Aorta (tissue), 5 donors: ENCODE measurements around the gene RASA3. TPM values are rescaled to one million over a fixed set of nuclear protein-coding genes. Genes with fewer than 3 reads are reported as not detected.
A peak's percentile ranks its signal among the peaks of the same experiment; 100 is the strongest.

Experiments used
- ATAC-seq: fragments of 200-7000 bp; cut with Tn5 transposase; one replicate; pipeline ENCODE4 v1.9.1; 2022; ENCODE audit warnings: moderate library complexity; ENCODE audit not compliant: low FRiP score
- DNase-seq, 2 donors: peaks; one replicate each; pipeline ENCODE4 v3.0.0-alpha.2; 2020
- H3K27ac ChIP-seq, 2 donors: one replicate each; pipeline ENCODE4 v1.5.1; 2013; ENCODE audit warnings: low read length in 2 of 2, mild to moderate bottlenecking in 2 of 2, moderate library complexity in 2 of 2, control low read depth in 1 of 2, inconsistent platforms in 1 of 2, low read depth in 1 of 2
- H3K27me3 ChIP-seq, 2 donors: one replicate each; pipeline ENCODE4 v1.6.1; 2013; ENCODE audit warnings: control low read depth in 1 of 2, low read length in 1 of 2, mild to moderate bottlenecking in 1 of 2, moderate library complexity in 1 of 2; ENCODE audit not compliant: insufficient read depth in 2 of 2, control insufficient read depth in 1 of 2
- H3K36me3 ChIP-seq, 2 donors: one replicate each; pipeline ENCODE4 v1.6.1; 2013; ENCODE audit warnings: control low read depth in 1 of 2, low read length in 1 of 2, mild to moderate bottlenecking in 1 of 2; ENCODE audit not compliant: insufficient read depth in 2 of 2, control insufficient read depth in 1 of 2
- H3K4me1 ChIP-seq, 2 donors: one replicate each; pipeline ENCODE4 v1.6.1; 2013; ENCODE audit warnings: low read length in 2 of 2, control low read depth in 1 of 2, mild to moderate bottlenecking in 1 of 2, moderate library complexity in 1 of 2; ENCODE audit not compliant: insufficient read depth in 2 of 2, control insufficient read depth in 1 of 2
- H3K4me3 ChIP-seq, 2 donors: one replicate each; pipeline ENCODE4 v1.5.1; 2013; ENCODE audit warnings: low read length in 2 of 2, control low read depth in 1 of 2, mild to moderate bottlenecking in 1 of 2
- H3K9me3 ChIP-seq: one replicate; pipeline ENCODE4 v1.6.1; 2013; ENCODE audit warnings: mild to moderate bottlenecking, low read length; ENCODE audit not compliant: control insufficient read depth
- WGBS, 2 donors: extraction: QIAGEN DNeasy Blood & Tissue Kit; methylation state at CpG; one replicate each; pipeline ENCODE4 v1.1.7; 2013; 5-methylcytosine and 5-hydroxymethylcytosine counted together
- intact Hi-C, 2 donors: fragments of 100-400 bp; cut with DNase I; formaldehyde crosslinking; loops; one replicate each; pipeline versions ENCODE4 v1.14.2 to v1.15.0; 2022
- polyA plus RNA-seq, 2 donors: library from polyadenylated mRNA; stranded (reverse); fragments of 200-250 nt; gene quantifications; one replicate each; pipeline ENCODE4 v1.2.3, GENCODE V29; 2013
- total RNA-seq, 2 donors: library from RNA; stranded (reverse); fragmentation: NEBNext Ultra II Directional; extraction: Animal tissue kit (Norgen Biotek cat#: 25700); gene quantifications; one replicate each; pipeline ENCODE4 v1.2.1, GENCODE V29; 2021
- donor health status: healthy with polysubstance abuse.
- donor health status: Bipolar disorder and iron deficiency.
- donor health status: DM: no; HTN: no; CAD: no.
- donor health status: DM: no; HTN: no; CAD: no.
- donor health status: DM: yes; HTN: yes; CAD: no.

Gene RASA3
- total and polyA plus RNA-seq, 4 donors, result 8.1 to 42.3 (median 28.9) TPM

DNA sequence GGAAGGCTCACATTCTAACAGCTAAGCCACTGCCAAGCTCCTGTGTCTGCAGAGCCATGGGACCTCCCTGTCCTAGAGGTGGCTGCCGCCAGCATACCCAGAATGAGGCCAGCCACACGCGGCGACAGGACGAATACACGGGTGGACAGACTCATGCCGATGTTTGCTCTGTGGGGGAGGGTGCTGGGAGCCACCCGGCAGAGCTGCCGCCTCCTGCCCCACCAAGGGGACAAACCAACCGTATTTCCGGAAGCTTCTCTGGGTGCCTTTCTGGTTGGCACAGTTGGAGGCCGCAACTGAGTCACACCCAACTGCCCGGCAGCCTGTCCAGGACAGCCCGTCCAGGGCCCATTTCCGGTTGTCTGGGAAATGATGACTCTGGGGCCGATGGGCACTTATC, 178.9 kb downstream of the RASA3 start:
- WGBS, 2 donors, result 93% methylated on average over 16 of the region's 16 CpGs
- no peaks in the 10 kb centered on the region for H3K9me3 ChIP-seq
- intact Hi-C loops, result no loop called here

DNA sequence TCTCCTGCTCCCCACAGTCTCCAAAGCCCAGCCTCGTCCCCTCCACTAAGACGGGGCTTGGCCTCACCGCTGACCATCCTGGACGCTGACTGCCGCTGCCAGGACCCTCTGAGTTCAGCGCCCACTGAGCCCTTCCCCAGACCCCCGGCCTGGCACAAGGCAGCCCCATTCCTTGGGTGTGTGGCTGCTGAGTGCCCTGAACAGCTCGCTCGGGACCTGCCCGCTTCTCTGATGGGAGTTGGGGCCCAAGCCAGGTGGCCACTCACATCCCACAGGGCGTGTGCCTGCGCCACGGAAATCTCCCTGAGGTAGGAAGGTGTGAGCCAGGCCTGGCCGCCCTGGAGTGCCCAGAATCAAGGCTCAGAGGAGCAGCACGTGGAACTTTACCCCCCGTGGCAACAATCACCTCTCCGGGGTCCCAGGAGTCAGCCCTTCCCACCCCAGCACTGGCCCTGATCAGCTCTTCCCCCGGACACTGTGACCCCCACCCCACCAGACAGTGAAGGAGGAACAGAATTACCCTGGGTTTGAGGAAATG, 179.4 kb downstream of the RASA3 start:
- Histone ChIP-seq H3K9me3 (no peaks in the 10 kb centered on the region), H3K36me3 (no peaks in the 10 kb centered on the region), H3K27me3 (no peaks in the 10 kb centered on the region), H3K27ac (no peak overlapping the region), H3K4me3 (no peak overlapping the region), H3K4me1 (no peaks in the 10 kb centered on the region)
- ATAC-seq, result no peak
- 94 to 96% methylated on average over 18 of the region's 18 CpGs for WGBS, 2 donors
- intact Hi-C loops, result no loop called here
- DNase-seq, result peak; percentile 38 to 67

More for the DNA sequence above, 178.9 kb downstream of the RASA3 start:
- no peak overlapping the region for H3K4me3 ChIP-seq
- no peak overlapping the region for H3K27ac ChIP-seq
- H3K4me1 ChIP-seq, result no peaks in the 10 kb centered on the region
- ATAC-seq (no peak), DNase-seq (peak; percentile 34 to 40)
- no peaks in the 10 kb centered on the region for H3K27me3 ChIP-seq
- H3K36me3 ChIP-seq, result no peaks in the 10 kb centered on the region

DNA sequence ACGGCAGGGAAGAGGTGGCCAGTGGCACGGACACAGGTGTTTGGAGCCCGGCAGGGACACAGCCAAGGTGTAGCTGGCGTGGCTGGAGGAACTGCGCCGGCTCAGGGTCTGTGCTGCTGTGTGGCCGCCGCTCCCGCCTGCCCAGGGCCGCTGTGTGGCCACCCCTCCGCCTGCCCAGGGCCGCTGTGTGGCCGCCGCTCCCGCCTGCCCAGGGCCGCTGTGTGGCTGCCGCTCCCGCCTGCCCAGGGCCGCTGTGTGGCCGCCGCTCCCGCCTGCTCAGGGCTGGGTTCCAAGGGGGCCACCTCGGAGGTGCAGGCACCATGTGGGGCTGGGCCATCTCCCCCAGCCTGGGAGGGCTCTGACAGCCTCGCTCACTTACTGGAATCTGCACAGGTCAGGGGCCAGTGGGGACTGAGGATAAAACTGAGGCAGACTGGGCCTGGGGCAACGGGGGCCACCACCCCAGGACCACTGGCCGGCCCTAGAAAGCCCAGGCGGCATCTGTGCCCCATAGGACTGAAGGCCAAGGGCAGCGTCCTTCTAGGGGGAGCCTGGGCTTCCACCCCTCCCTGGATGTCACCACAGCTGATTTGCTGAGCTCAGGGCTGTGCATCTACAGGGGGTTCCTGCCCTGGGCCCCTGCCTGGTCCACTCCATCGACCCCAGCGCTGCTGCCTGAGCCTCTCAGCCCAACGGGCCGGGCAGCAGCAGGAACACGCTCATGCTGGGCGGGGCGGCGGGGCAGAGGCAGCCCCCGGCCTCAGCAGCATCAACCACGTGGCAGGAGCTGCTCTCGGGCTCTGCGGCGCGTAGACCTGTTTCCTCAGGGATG, 180.1 kb downstream of the RASA3 start:
- Histone ChIP-seq H3K4me1 (no peaks in the 10 kb centered on the region), H3K27me3 (no peaks in the 10 kb centered on the region), H3K27ac (no peak overlapping the region), H3K36me3 (no peaks in the 10 kb centered on the region), H3K4me3 (no peak overlapping the region), H3K9me3 (no peaks in the 10 kb centered on the region)
- intact Hi-C loops, result no loop called here
- DNase-seq (peak; percentile 47 to 72), ATAC-seq (no peak)
- WGBS, 2 donors, result 94 to 95% methylated on average over 27 to 42 of the region's 42 CpGs

DNA sequence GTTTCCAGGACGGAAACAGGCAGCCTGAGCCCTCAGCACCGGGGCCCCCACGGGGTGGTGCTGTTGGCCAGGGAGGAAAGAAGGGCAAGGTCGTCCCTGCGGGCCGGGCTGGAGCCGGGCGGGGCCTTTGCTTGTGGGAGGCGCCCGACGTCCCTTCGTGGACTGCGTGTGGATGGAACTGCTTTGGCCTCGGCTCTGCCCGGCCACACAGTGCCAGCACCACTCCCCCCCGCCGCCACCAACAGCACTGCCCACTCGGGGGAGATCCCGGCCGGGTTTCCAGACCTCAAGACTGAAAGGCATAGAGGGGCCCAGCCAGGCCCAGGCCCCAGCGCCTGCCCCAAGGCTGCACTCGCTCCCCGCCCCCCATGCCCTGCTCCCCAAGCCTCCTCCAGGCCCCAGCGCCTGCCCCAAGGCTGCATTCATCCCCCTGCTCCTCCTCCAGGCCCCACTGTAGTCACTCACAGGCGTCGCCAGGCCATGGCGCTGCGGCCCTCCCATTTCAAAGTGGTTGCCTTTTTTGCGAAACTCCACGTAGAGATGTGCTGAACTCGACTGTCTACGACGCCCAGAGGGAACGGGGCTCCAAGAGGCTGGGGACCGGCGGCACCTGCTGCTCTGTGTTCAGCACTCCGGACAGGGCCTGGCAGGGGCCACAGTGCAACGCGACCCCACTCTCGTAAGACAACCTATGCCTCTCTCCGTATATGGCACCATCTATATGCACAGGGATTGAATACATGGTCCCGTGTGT, 181.0 kb downstream of the RASA3 start:
- 37 to 42% methylated on average over 41 to 42 of the region's 42 CpGs for WGBS, 2 donors
- intact Hi-C loops, result loop anchor here (1.0 kb wide), 2 partner anchors 275 to 276 kb away; no protein-coding TSS in a partner anchor
- H3K36me3 ChIP-seq, result no peaks in the 10 kb centered on the region
- no peak overlapping the region for H3K27ac ChIP-seq
- DNase-seq, result peak; percentile 93 to 96
- H3K4me1 ChIP-seq, result no peaks in the 10 kb centered on the region
- H3K9me3 ChIP-seq, result no peaks in the 10 kb centered on the region
- H3K4me3 ChIP-seq, result no peak overlapping the region
- no peaks in the 10 kb centered on the region for H3K27me3 ChIP-seq
- peak; percentile 92 for ATAC-seq

DNA sequence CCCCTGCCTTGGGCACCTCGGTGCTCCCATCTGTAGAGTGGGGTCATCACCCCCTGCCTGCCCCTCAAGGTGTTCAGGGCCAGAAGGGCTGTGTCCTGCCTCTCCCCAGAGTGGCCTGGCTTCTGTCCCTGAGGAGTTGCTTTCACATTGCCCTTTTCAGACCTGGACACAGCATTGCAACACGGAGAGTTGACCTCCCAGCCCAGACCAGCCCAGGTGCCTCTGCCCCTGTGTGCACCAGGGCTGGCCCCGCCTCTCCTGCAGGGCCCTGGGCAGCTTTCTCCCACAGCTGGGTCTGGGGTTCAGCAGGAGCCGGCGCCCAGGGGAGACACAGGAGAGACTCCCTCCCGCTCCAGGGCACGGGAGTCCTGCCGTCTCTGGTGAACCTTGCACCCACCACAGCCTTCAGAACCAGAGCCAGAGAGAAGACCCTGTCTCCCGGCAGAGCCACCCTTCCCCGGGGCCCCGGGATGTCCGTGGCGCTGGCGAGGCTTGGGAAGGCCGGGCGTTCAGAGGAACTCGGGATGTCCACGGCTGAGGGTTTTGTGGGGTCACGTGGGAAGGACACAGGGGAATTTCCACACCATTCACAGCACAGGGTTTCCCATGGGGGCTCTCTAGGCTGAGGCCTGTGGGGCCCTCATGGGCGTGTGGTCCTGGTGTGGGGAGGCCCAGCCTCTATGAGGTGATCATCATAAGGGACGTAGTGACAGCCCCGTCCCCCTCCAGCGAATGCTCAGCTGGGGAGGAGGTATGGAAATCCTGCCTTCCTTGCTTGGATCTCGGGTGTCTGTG, 181.8 kb downstream of the RASA3 start:
- no peaks in the 10 kb centered on the region for H3K4me1 ChIP-seq
- peak; percentile 40 to 74 for DNase-seq
- WGBS, 2 donors, result 66 to 67% methylated on average over 24 of the region's 24 CpGs
- no peaks in the 10 kb centered on the region for H3K36me3 ChIP-seq
- H3K27ac ChIP-seq, result no peak overlapping the region
- no peak overlapping the region for H3K4me3 ChIP-seq
- H3K9me3 ChIP-seq, result no peaks in the 10 kb centered on the region
- ATAC-seq, result no peak
- H3K27me3 ChIP-seq, result no peaks in the 10 kb centered on the region
- intact Hi-C loops, result loop anchor here (1.0 kb wide), 2 partner anchors 276 to 277 kb away; no protein-coding TSS in a partner anchor

DNA sequence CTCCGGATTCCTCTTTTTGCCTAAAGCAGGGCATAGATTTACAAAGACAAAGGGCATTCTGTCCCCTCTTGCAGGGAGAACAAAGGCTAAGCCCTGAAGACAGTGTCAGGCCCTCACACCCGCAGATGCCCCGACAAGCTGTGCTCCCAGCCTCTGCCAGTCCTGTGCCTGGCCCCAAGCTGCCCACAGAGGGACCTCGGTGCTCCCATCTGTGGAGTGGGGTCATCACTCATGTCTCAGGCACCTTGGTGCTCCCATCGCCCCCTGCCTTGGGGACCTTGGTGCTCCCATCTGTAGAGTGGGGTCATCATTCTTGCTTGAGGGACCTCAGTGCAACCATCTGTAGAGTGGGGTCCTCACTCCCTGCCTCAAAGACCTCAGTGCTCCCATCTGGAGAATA, 182.9 kb downstream of the RASA3 start:
- DNase-seq, result peak; percentile 19 to 74
- Histone ChIP-seq H3K9me3 (no peaks in the 10 kb centered on the region), H3K36me3 (no peaks in the 10 kb centered on the region), H3K27ac (no peak overlapping the region), H3K27me3 (no peaks in the 10 kb centered on the region), H3K4me3 (no peak overlapping the region), H3K4me1 (no peaks in the 10 kb centered on the region)
- intact Hi-C loops, result no loop called here
- ATAC-seq, result no peak
- WGBS, 2 donors, result 92 to 95% methylated on average over 5 of the region's 5 CpGs

DNA sequence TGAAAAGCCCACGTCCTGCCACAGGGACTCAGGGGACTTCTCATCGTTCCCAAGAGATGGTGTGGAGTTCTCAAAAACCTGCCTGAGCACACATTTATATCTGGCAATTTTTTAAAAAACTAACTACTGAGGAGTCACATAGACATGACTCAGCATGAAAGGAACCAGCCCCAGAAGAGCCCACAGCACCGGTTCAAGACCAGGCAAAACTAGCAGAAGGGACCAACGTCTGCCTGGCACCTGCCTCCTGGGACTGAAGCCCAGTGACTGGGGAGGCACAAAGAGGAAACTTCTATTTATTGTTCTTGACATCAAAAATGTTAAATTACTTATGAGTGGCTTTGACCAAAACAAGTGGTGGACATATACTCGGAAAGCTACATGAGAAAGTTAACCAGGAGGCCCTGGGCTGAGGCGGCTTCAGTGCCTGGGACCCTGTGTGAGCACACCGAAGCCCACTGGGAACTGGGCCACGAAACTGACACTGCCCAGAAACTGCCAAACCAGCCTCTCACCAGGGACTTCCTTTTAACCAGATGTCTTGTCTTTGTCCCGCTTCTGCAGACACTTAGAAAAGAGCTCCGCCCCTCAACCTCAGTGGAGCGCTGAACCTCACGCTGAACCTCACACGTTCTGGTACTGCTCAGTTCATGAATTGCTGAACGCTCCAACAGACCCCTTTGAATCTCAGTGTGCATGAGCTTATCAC, 184.2 kb downstream of the RASA3 start:
- Histone ChIP-seq H3K4me3 (no peak overlapping the region), H3K4me1 (no peaks in the 10 kb centered on the region), H3K36me3 (no peaks in the 10 kb centered on the region), H3K27ac (no peak overlapping the region), H3K9me3 (no peaks in the 10 kb centered on the region), H3K27me3 (no peaks in the 10 kb centered on the region)
- 75% methylated on average over 14 of the region's 14 CpGs for WGBS, 2 donors
- intact Hi-C loops, result no loop called here
- peak; percentile 43 to 56 for DNase-seq
- ATAC-seq, result no peak
